AG08395 (cell line): ENCODE data around the gene RFPL4AL1.
"Not testable (repeated sequence)": the region's sequence is repeated elsewhere in the genome, so short reads cannot be mapped to it uniquely, and the experiment has no call there.

Source experiments
- DNase-seq: peaks from one replicate; pipeline ENCODE4 v3.0.0; 2012; ENCODE audit warnings: mixed read lengths, low spot score

RFPL4AL1 gene

GRCh38 chr19:55768818-55769217 is at the start of gene RFPL4AL1:
Gene RFPL4AL1, plus strand, starts transcription at chr19:55769118. Its CDS starts 2,687 bp downstream, at chr19:55771805.
- not testable (repeated sequence) for DNase-seq

GRCh38 chr19:55720214-55720746 is 48.6 kb upstream of the RFPL4AL1 start:
- DNase-seq = no peak

- DNase-seq = no peak
Observed at GRCh38 chr19:55720801-55721200, 48.1 kb upstream of the RFPL4AL1 start.

- no peak for DNase-seq
Observed at GRCh38 chr19:55723491-55723890, 45.4 kb upstream of the RFPL4AL1 start.

- not testable (repeated sequence) for DNase-seq
Observed at GRCh38 chr19:55730378-55730777, 38.5 kb upstream of the RFPL4AL1 start.

- DNase-seq = no peak
Observed at GRCh38 chr19:55738302-55738701, 30.6 kb upstream of the RFPL4AL1 start, which contains the start of gene NLRP9. Gene NLRP9, minus strand, starts transcription at chr19:55738402. Its CDS starts 28 bp downstream, at chr19:55738374.

GRCh38 chr19:55750715-55751114 is 18.2 kb upstream of the RFPL4AL1 start:
- no peak for DNase-seq

GRCh38 chr19:55753401-55753800 is 15.5 kb upstream of the RFPL4AL1 start:
- DNase-seq = no peak

- DNase-seq = not testable (repeated sequence)
Observed at GRCh38 chr19:55756808-55757207, 12.1 kb upstream of the RFPL4AL1 start.

- DNase-seq = not testable (repeated sequence)
Observed at GRCh38 chr19:55758797-55759196, 10.1 kb upstream of the RFPL4AL1 start, which contains the start of gene RFPL4A. Gene RFPL4A, plus strand, starts transcription at chr19:55759097. Its CDS starts 2,704 bp downstream, at chr19:55761801.

- no peak for DNase-seq
Observed at GRCh38 chr19:55766466-55766865, 2.5 kb upstream of the RFPL4AL1 start.

- not testable (repeated sequence) for DNase-seq
Observed at GRCh38 chr19:55769632-55770031, 714 bp downstream of the RFPL4AL1 start.

- DNase-seq = no peak
Observed at GRCh38 chr19:55777528-55777927, 8.6 kb downstream of the RFPL4AL1 start.

GRCh38 chr19:55778331-55778730 is 9.4 kb downstream of the RFPL4AL1 start:
- DNase-seq = no peak

- no peak for DNase-seq
Observed at GRCh38 chr19:55781112-55781511, 12.2 kb downstream of the RFPL4AL1 start.

- no peak for DNase-seq
Observed at GRCh38 chr19:55795021-55795420, 26.1 kb downstream of the RFPL4AL1 start.

- no peak for DNase-seq
Observed at GRCh38 chr19:55801416-55801815, 32.5 kb downstream of the RFPL4AL1 start.

- no peak for DNase-seq
Observed at GRCh38 chr19:55802281-55802680, 33.4 kb downstream of the RFPL4AL1 start.

- DNase-seq = no peak
Observed at GRCh38 chr19:55809381-55810058, 40.6 kb downstream of the RFPL4AL1 start.

- no peak for DNase-seq
Observed at GRCh38 chr19:55811340-55811739, 42.4 kb downstream of the RFPL4AL1 start.

- no peak for DNase-seq
Observed at GRCh38 chr19:55812449-55812848, 43.5 kb downstream of the RFPL4AL1 start.

GRCh38 chr19:55813906-55814305 is 45.0 kb downstream of the RFPL4AL1 start:
- DNase-seq = no peak

GRCh38 chr19:55820037-55820436 is 51.1 kb downstream of the RFPL4AL1 start:
- DNase-seq = no peak
